NCI-H345 treated with DMSO at 0.1 percent for 48 hours (cell line): ENCODE measurements around the gene MAGI1.
A peak's percentile ranks its signal among the peaks of the same experiment; 100 is the strongest.

Experiments used
- DNase-seq: peaks from one replicate; lab custom pipeline; 2025; ENCODE audit not compliant: unreplicated experiment; lab: John Stamatoyannopoulos, UW

Gene MAGI1

GRCh38 chr3:65814845-65815578 lies 223.7 kb downstream of the MAGI1 start:
- DNase-seq: no peak

- no peak for DNase-seq
Observed at GRCh38 chr3:65811892-65812291, 226.8 kb downstream of the MAGI1 start.

GRCh38 chr3:65811086-65811761 lies 227.5 kb downstream of the MAGI1 start:
- no peak for DNase-seq

GRCh38 chr3:65810302-65810701 lies 228.4 kb downstream of the MAGI1 start:
- DNase-seq: no peak

GRCh38 chr3:65809641-65810150 lies 229.0 kb downstream of the MAGI1 start:
- DNase-seq: no peak

GRCh38 chr3:65808824-65809223 lies 229.9 kb downstream of the MAGI1 start:
- DNase-seq: no peak

- DNase-seq: no peak
Observed at GRCh38 chr3:65808407-65808806, 230.3 kb downstream of the MAGI1 start.

GRCh38 chr3:65807225-65807624 lies 231.5 kb downstream of the MAGI1 start:
- DNase-seq: no peak

GRCh38 chr3:65806600-65806999 lies 232.1 kb downstream of the MAGI1 start:
- no peak for DNase-seq

GRCh38 chr3:65796676-65797075 lies 242.0 kb downstream of the MAGI1 start:
- DNase-seq: no peak

- no peak for DNase-seq
Observed at GRCh38 chr3:65795166-65795565, 243.6 kb downstream of the MAGI1 start.

- DNase-seq: no peak
Observed at GRCh38 chr3:65793495-65794200, 245.1 kb downstream of the MAGI1 start.

- no peak for DNase-seq
Observed at GRCh38 chr3:65788461-65788860, 250.3 kb downstream of the MAGI1 start.

- DNase-seq: no peak
Observed at GRCh38 chr3:65787827-65788226, 250.9 kb downstream of the MAGI1 start.

- no peak for DNase-seq
Observed at GRCh38 chr3:65787340-65787739, 251.4 kb downstream of the MAGI1 start.

- no peak for DNase-seq
Observed at GRCh38 chr3:65786890-65787289, 251.8 kb downstream of the MAGI1 start.

- peak; percentile 35 for DNase-seq
Observed at GRCh38 chr3:65785065-65785645, 253.6 kb downstream of the MAGI1 start.

GRCh38 chr3:65783117-65783516 lies 255.6 kb downstream of the MAGI1 start:
- no peak for DNase-seq

- DNase-seq: no peak
Observed at GRCh38 chr3:65781594-65781993, 257.1 kb downstream of the MAGI1 start.

GRCh38 chr3:65779390-65779789 lies 259.3 kb downstream of the MAGI1 start:
- DNase-seq: no peak

GRCh38 chr3:65778968-65779367 lies 259.8 kb downstream of the MAGI1 start:
- no peak for DNase-seq
